Upper lobe of left lung (tissue), 6 donors: ENCODE results near the gene SEL1L2. TPM values are rescaled to one million over a fixed set of nuclear protein-coding genes. Genes with fewer than 3 reads are reported as not detected.

Experiments used
- ATAC-seq, 2 donors: fragments of 200-7000 bp; cut with Tn5 transposase; one replicate each; pipeline ENCODE4 v1.9.1; 2022; ENCODE audit warnings: mild to moderate bottlenecking in 2 of 2, moderate library complexity in 2 of 2; ENCODE audit not compliant: low FRiP score in 2 of 2
- DNase-seq, 2 donors: peaks; one replicate each; pipeline ENCODE4 v3.0.0-alpha.2; 2019 to 2020
- H3K27ac ChIP-seq, 4 donors: fragments of 200-600 bp; sonication (generic); one replicate each; pipeline ENCODE4 v1.5.1; 2016 to 2019
- H3K27me3 ChIP-seq, 4 donors: fragments of 200-600 bp; sonication (generic); one replicate each; pipeline ENCODE4 v1.5.1; 2017 to 2019
- H3K36me3 ChIP-seq, 4 donors: fragments of 200-600 bp; sonication (generic); one replicate each; pipeline ENCODE4 v1.5.1; 2016 to 2019
- H3K4me1 ChIP-seq, 4 donors: fragments of 200-600 bp; sonication (generic); one replicate each; pipeline ENCODE4 v1.5.1; 2018 to 2019
- H3K4me3 ChIP-seq, 4 donors: fragments of 200-600 bp; sonication (generic); one replicate each; pipeline ENCODE4 v1.5.1; 2017 to 2019; ENCODE audit warnings: mild to moderate bottlenecking in 2 of 4, moderate library complexity in 1 of 4
- H3K9me3 ChIP-seq, 4 donors: fragments of 200-600 bp; sonication (generic); one replicate each; pipeline ENCODE4 v1.5.1; 2018 to 2019
- EP300 ChIP-seq, 4 donors: sonication (generic); formaldehyde crosslinking; IDR thresholded peaks; one replicate each; pipeline ENCODE4 v1.5.1; 2017; ENCODE audit warnings: antibody characterized with exemption in 4 of 4, control low read depth in 2 of 4
- POLR2A ChIP-seq, 4 donors: fragments of 450-650 bp; IDR thresholded peaks; one replicate each; pipeline ENCODE4 v1.5.1; 2016 to 2017; ENCODE audit warnings: antibody characterized with exemption in 4 of 4, mild to moderate bottlenecking in 2 of 4
- POLR2AphosphoS5 ChIP-seq, 2 donors: sonication (generic); formaldehyde crosslinking; IDR thresholded peaks; one replicate each; pipeline ENCODE4 v1.5.1; 2017; ENCODE audit warnings: antibody characterized with exemption in 2 of 2
- WGBS, 2 donors: methylation state at CpG; one replicate each; pipeline ENCODE4 v1.1.5; 2017 to 2018; 5-methylcytosine and 5-hydroxymethylcytosine counted together
- total RNA-seq, 6 donors: library from RNA; depleted of rRNA in 4 of 6; stranded (reverse); fragments of >200 nt in 4 of 6; gene quantifications; one replicate each; pipeline versions ENCODE4 v1.1.0 to v1.2.1, GENCODE V29; 2016 to 2021
- TF ChIP-seq, protein P1 (sequence below), 6 experiments: fragments of 450-650 bp in 4 of 6; fragments of 200-600 bp in 2 of 6; sonication (generic) in 2 of 6; IDR thresholded peaks; one replicate each; pipeline ENCODE4 v1.5.1; 2016 to 2019; ENCODE audit warnings: antibody characterized with exemption in 6 of 6
- donor health status: DM: no; HTN: no; CAD: no; lungs with moderate emphysema.
- donor health status: DM: no; HTN: yes; CAD: no; lungs with severe emphysema.

The SEL1L2 gene
- total RNA-seq, 6 donors from 2014 or later = 0.47 TPM; not detected in 5

DNA sequence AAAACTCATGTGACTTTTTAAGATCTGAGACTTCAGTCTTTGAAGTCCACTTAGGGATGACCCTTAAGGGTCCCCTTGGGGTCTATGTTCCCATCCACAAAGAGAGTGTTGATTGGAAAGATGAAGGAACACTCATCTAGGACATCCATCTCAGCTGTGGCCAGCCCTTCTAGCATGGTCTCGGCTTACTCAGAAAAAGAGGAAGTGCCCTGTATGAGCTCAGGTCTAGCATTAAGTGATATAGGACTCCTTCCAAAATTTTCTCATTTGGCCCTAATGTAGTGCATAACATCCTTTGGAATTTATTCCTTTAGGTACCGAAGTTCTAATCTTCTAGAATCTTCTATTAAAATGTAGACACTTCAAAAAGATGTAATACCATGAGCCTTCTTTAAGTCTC lies 128.2 kb downstream of the SEL1L2 start:
- H3K4me1 ChIP-seq = peaks cover 3 to 12% (median 8%) of the 10 kb centered on the region in 4 donors
- H3K27ac ChIP-seq = no peak overlapping the region
- H3K27me3 ChIP-seq = no peaks in the 10 kb centered on the region
- 57 to 88% methylated on average over 2 of the region's 2 CpGs for WGBS, 2 donors
- no peaks in the 10 kb centered on the region for H3K36me3 ChIP-seq
- TF ChIP-seq, protein P1, sequence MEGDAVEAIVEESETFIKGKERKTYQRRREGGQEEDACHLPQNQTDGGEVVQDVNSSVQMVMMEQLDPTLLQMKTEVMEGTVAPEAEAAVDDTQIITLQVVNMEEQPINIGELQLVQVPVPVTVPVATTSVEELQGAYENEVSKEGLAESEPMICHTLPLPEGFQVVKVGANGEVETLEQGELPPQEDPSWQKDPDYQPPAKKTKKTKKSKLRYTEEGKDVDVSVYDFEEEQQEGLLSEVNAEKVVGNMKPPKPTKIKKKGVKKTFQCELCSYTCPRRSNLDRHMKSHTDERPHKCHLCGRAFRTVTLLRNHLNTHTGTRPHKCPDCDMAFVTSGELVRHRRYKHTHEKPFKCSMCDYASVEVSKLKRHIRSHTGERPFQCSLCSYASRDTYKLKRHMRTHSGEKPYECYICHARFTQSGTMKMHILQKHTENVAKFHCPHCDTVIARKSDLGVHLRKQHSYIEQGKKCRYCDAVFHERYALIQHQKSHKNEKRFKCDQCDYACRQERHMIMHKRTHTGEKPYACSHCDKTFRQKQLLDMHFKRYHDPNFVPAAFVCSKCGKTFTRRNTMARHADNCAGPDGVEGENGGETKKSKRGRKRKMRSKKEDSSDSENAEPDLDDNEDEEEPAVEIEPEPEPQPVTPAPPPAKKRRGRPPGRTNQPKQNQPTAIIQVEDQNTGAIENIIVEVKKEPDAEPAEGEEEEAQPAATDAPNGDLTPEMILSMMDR (IDR thresholded peaks at IDR 0.05) = no peak
- no peak for TF ChIP-seq POLR2A (IDR thresholded peaks at IDR 0.05)
- no peak for TF ChIP-seq EP300 (IDR thresholded peaks at IDR 0.05)
- TF ChIP-seq POLR2AphosphoS5 (IDR thresholded peaks at IDR 0.05) = no peak
- H3K4me3 ChIP-seq = no peak overlapping the region
- no peak for DNase-seq
- no peaks in the 10 kb centered on the region for H3K9me3 ChIP-seq
- no peak for ATAC-seq

DNA sequence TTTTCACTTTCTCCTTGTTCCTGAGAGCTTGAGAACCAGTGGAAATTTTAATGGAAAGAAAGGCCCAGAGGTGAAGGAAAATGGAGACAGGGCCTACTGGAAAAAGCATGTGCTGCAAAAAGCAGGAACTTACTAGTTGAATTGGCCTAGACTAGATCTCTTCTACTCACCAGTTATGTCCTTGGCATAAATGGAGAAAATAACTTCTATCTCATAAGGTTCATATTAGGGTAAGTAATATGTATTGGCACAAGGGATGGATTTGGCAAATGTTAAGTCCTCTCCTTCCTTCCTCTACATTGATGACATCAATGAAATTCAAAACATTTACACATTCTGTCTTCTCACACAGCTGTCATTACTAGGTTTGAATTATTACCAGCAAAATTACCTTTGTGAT lies 131.5 kb downstream of the SEL1L2 start:
- Histone ChIP-seq H3K27ac (no peak overlapping the region), H3K27me3 (no peaks in the 10 kb centered on the region), H3K4me3 (no peak overlapping the region), H3K36me3 (no peaks in the 10 kb centered on the region), H3K4me1 (peaks cover 0 to 5% (median 2%) of the 10 kb centered on the region in 4 donors), H3K9me3 (no peaks in the 10 kb centered on the region)
- DNase-seq (no peak), ATAC-seq (no peak)
- TF ChIP-seq POLR2A (IDR thresholded peaks at IDR 0.05) (no peak), POLR2AphosphoS5 (IDR thresholded peaks at IDR 0.05) (no peak), EP300 (IDR thresholded peaks at IDR 0.05) (no peak)
- TF ChIP-seq, protein P1 (IDR thresholded peaks at IDR 0.05) = no peak

GRCh38 chr20:13858439-13858838 lies 132.0 kb downstream of the SEL1L2 start:
- ATAC-seq (no peak), DNase-seq (no peak)
- TF ChIP-seq POLR2A (IDR thresholded peaks at IDR 0.05) = no peak
- TF ChIP-seq, protein P1 (IDR thresholded peaks at IDR 0.05) = no peak
- TF ChIP-seq POLR2AphosphoS5 (IDR thresholded peaks at IDR 0.05) = no peak
- no peak for TF ChIP-seq EP300 (IDR thresholded peaks at IDR 0.05)
- no peaks in the 10 kb centered on the region for H3K36me3 ChIP-seq
- H3K27me3 ChIP-seq = no peaks in the 10 kb centered on the region
- WGBS, 2 donors = 91 to 93% methylated on average over 5 of the region's 5 CpGs
- no peaks in the 10 kb centered on the region for H3K9me3 ChIP-seq
- no peak overlapping the region for H3K27ac ChIP-seq
- H3K4me3 ChIP-seq = no peak overlapping the region
- peaks cover 0 to 5% (median 2%) of the 10 kb centered on the region in 4 donors for H3K4me1 ChIP-seq

GRCh38 chr20:13857961-13858360 lies 132.5 kb downstream of the SEL1L2 start:
- Histone ChIP-seq H3K27me3 (no peaks in the 10 kb centered on the region), H3K36me3 (no peaks in the 10 kb centered on the region), H3K9me3 (no peaks in the 10 kb centered on the region), H3K27ac (no peak overlapping the region), H3K4me3 (no peak overlapping the region), H3K4me1 (peaks cover 0 to 5% (median 2%) of the 10 kb centered on the region in 4 donors)
- DNase-seq = no peak
- WGBS, 2 donors = 75 to 76% methylated on average over 7 of the region's 7 CpGs
- TF ChIP-seq, protein P1 (IDR thresholded peaks at IDR 0.05) = no peak
- no peak for TF ChIP-seq POLR2A (IDR thresholded peaks at IDR 0.05)
- TF ChIP-seq POLR2AphosphoS5 (IDR thresholded peaks at IDR 0.05) = no peak
- TF ChIP-seq EP300 (IDR thresholded peaks at IDR 0.05) = no peak
- ATAC-seq = no peak

DNA sequence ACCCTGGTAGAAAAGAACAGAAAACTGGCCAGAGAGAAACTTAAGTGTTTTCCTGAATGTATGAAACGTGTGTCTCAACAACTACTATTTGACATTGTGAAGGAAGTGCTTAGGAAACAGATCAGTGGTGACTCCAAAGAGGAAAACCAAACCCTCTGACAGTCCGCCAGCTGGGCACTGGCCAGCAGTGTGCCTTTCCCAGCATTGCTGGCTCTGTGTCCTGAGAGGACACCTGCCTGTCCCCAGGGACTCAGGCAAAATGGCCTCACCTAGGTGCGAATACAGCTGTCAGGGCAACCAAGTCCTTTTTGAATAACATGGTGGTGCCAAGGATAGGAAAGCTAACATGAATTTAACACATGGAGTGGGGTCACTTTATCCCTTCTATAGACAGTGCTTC lies 133.1 kb downstream of the SEL1L2 start:
- Histone ChIP-seq H3K4me3 (no peak overlapping the region), H3K36me3 (no peaks in the 10 kb centered on the region), H3K27ac (no peak overlapping the region), H3K4me1 (peaks cover 0 to 5% (median 2%) of the 10 kb centered on the region in 4 donors), H3K27me3 (no peaks in the 10 kb centered on the region), H3K9me3 (no peaks in the 10 kb centered on the region)
- ATAC-seq (no peak), DNase-seq (peak; percentile 20 to 26)
- WGBS, 2 donors = 40 to 41% methylated on average over 3 of the region's 3 CpGs
- TF ChIP-seq, protein P1 (IDR thresholded peaks at IDR 0.05) = no peak
- TF ChIP-seq POLR2A (IDR thresholded peaks at IDR 0.05) = no peak
- TF ChIP-seq EP300 (IDR thresholded peaks at IDR 0.05) = no peak
- no peak for TF ChIP-seq POLR2AphosphoS5 (IDR thresholded peaks at IDR 0.05)
